ENCODE data around the gene ATG9A.

- no peak for TF ChIP-seq CTCF (conservative IDR thresholded peaks at IDR 0.05; ENCODE audit: low read length)
- no peak for TF ChIP-seq EZH2phosphoT487 (IDR thresholded peaks at IDR 0.05; ENCODE audit: borderline replicate concordance)
Observed at GRCh38 chr2:219243291-219243761, 13.9 kb upstream of the ATG9A start.
